Astrocyte of the cerebellum (primary cell): ENCODE results near the gene AADAT.

Experiments
- DNase-seq: peaks from one replicate; pipeline ENCODE4 v3.0.0-alpha.2; 2011; ENCODE audit warnings: low read depth
- H3K4me3 ChIP-seq: 2 replicates; pipeline ENCODE4 v1.5.1; 2011; ENCODE audit warnings: mild to moderate bottlenecking, low read depth, low read length, moderate library complexity
- in situ Hi-C: cut with HindIII; loops from 2 replicates; pipeline ENCODE4 v1.10.0; 2017; ENCODE audit warnings: low sequenced_read_pairs
- TF ChIP-seq, protein P1 (sequence below): IDR thresholded peaks from 2 replicates; pipeline ENCODE4 v1.5.1; 2012; ENCODE audit warnings: low read length, low read depth, moderate library complexity, mild to moderate bottlenecking; ENCODE audit errors: missing control alignments

Gene AADAT

DNA sequence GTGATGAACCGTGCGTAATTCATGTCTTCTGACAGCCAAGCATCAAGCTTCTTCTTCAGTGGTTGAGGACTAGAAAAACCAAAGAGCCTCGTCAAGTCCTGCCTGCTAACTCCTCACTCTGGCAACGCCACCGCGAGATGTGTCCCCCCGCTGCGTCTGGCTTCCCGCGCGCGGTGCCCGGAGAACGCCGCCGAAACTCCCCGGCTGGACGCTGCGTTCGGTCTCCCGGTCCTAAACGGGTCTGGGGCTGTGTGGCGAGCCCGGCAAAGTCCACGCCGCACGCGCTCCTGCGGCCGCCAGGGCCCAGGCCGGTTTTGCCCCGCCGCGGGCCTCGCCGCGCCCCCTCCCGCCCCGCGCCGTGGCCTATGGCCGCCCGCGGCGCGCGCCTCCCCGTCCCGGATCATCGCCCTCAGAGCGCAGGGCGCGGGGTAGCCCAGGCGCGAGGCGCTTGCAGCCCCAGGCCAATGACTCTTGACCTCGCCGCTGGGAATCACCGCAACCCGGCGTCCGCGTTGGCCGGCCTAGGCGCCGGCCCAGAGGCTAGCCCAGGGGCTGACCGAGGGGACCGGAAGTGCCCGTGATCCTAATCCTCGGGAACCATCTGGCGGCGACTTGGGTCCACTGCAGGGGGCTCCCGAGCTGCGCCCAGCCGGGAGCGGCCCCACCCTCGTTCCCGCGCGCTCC is at the start of gene AADAT:
Gene AADAT (minus strand): TSS at position 289 of the 684 bp plus-strand sequence. CDS start 266 bp downstream, at position 23.
- DNase-seq, result peak; percentile 19
- TF ChIP-seq, protein P1, sequence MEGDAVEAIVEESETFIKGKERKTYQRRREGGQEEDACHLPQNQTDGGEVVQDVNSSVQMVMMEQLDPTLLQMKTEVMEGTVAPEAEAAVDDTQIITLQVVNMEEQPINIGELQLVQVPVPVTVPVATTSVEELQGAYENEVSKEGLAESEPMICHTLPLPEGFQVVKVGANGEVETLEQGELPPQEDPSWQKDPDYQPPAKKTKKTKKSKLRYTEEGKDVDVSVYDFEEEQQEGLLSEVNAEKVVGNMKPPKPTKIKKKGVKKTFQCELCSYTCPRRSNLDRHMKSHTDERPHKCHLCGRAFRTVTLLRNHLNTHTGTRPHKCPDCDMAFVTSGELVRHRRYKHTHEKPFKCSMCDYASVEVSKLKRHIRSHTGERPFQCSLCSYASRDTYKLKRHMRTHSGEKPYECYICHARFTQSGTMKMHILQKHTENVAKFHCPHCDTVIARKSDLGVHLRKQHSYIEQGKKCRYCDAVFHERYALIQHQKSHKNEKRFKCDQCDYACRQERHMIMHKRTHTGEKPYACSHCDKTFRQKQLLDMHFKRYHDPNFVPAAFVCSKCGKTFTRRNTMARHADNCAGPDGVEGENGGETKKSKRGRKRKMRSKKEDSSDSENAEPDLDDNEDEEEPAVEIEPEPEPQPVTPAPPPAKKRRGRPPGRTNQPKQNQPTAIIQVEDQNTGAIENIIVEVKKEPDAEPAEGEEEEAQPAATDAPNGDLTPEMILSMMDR, result peak; percentile 68
- in situ Hi-C loops, result no loop called here
- peak within 1 kb of the TSS; percentile 52 for H3K4me3 ChIP-seq

DNA sequence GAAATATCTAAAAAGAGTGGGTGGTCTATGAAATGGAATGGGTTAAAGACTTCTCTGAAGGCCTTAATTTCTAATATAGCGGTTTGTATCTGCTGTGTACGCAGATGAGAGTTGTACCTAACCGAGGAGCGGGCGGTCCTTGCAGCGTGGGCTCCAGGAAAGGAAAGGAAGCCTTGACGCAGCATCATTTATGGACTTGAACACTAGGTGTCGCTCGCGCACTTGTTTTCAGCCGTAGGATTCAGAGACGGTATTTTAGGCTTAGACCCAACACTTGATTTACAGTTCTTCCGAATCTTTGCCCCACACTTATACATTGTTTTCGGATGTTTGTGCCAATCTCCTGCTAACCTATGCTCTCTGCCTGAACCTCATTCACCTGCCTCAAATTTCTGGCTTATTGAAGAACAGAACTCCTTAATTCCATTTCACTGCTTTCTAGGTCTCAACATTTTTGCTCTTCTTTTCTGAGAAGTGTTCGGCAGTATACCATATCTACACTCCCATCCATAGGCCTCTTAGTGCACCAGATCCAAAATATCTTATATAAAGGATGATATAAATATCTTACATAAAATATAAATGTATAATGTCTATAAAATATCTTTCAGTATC is 48.9 kb upstream of the AADAT start:
- no peak overlapping the region for H3K4me3 ChIP-seq
- peak; percentile 61 for DNase-seq
- TF ChIP-seq, protein P1, result peak; percentile 85
- in situ Hi-C loops, result no loop called here

- no peak overlapping the region for H3K4me3 ChIP-seq
- DNase-seq, result no peak
- in situ Hi-C loops, result no loop called here
- TF ChIP-seq, protein P1, result no peak
Observed at GRCh38 chr4:170137927-170138326, 48.2 kb upstream of the AADAT start.

- TF ChIP-seq, protein P1, result no peak
- no peak for DNase-seq
- in situ Hi-C loops, result no loop called here
- H3K4me3 ChIP-seq, result no peak overlapping the region
Observed at GRCh38 chr4:170137466-170137865, 47.7 kb upstream of the AADAT start.

DNA sequence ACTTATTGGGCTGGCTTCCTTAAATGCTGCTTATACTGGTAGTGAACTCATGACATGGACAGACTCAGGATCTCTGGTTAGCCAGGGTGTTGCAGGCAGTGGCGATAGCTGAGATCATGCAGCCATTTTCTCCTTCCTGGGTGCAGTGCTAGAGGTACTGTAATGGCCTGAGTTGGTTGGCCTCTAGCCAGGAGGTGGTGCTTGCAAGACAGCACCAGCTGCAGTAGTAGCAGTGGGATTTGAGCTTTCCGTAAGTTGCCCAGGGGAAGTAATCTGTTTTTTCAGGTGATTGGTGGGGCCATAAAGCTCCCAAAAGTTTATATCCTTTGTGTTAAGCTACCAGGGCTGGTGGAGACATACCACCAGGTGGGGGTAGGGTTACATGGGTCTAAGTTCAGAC is 45.1 kb upstream of the AADAT start:
- no peak for DNase-seq
- in situ Hi-C loops, result no loop called here
- TF ChIP-seq, protein P1, result no peak

DNA sequence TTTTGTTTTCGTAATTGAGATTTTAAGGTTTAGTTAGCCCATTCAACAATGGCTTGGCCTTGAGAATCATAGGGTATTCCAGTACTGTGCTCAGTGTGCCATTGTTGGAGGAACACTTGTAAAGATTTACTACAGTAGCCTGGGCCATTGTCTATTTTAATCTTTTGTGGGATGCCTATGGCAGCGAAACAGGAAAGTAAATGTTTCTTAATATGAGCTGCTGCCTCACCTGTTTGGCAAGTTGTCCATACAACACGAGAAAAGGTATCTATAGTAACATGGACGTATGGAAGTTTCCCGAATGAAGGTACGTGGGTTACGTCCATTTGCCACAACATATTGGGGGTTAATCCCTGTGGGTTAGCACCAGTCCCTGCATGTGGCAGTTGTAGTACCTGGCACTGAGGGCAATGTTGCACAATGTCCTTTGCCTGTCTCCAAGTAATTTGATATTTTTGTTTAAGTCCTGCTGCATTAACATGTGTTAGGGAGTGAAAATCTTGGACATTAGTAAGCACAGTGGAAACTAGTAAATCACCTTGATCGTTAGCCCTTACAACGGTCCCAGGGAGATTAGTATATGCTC is 38.6 kb upstream of the AADAT start:
- in situ Hi-C loops, result no loop called here
- no peak for DNase-seq
- TF ChIP-seq, protein P1, result no peak
- no peak overlapping the region for H3K4me3 ChIP-seq

More for the DNA sequence above, 45.1 kb upstream of the AADAT start:
- H3K4me3 ChIP-seq, result no peak overlapping the region
